IPS DF 6.9 (cell line): ENCODE results near the gene CD74.
A peak's percentile ranks its signal among the peaks of the same experiment; 100 is the strongest.

ENCODE experiments used
- DNase-seq: peaks from one replicate; pipeline ENCODE4 v3.0.0-alpha.2; 2013; ENCODE audit warnings: low read depth, low spot score
- H3K27ac ChIP-seq: one replicate; pipeline ENCODE4 v1.5.1; 2013; ENCODE audit warnings: low read length, control low read depth
- H3K27me3 ChIP-seq: 2 replicates; pipeline ENCODE4 v1.6.1; 2013; ENCODE audit warnings: mild to moderate bottlenecking, low read length; ENCODE audit not compliant: control insufficient read depth, insufficient read depth
- H3K36me3 ChIP-seq: 2 replicates; pipeline ENCODE4 v1.6.1; 2013; ENCODE audit warnings: low read length; ENCODE audit not compliant: control insufficient read depth, insufficient read depth
- H3K4me1 ChIP-seq: 2 replicates; pipeline ENCODE4 v1.6.1; 2013; ENCODE audit warnings: low read length; ENCODE audit not compliant: control insufficient read depth, insufficient read depth
- H3K4me3 ChIP-seq: 2 replicates; pipeline ENCODE4 v1.5.1; 2013; ENCODE audit warnings: mild to moderate bottlenecking, low read length
- H3K9me3 ChIP-seq: 2 replicates; pipeline ENCODE4 v1.6.1; 2013; ENCODE audit warnings: low read length, inconsistent platforms; ENCODE audit not compliant: control insufficient read depth, insufficient read depth
- WGBS: extraction: QIAGEN DNeasy Blood & Tissue Kit; methylation state at CpG from one replicate; pipeline ENCODE4 v1.1.7; 2013; ENCODE audit warnings: mixed read lengths, missing lambda C conversion rate; ENCODE audit not compliant: insufficient read length, insufficient coverage; 5-methylcytosine and 5-hydroxymethylcytosine counted together

The CD74 gene

DNA sequence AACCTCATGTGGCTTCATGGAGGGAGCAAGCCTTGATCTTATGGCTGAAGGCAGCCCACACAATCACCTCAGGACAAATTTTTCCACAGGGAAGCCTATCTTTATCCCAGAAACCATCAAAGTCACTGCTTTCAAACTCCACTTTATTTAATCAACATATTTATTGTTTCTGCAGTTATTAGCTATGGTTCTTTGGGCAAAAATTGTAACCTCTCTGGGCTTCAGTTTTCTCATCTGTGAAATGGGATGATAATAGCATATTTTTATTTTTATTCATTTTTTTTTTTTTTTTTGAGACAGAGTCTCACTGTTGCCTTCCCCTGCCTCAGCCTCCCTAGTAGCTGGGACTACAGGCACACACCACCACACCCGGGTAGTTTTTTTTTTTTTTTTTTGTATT lies 38.9 kb upstream of the CD74 start:
- Histone ChIP-seq H3K36me3 (peaks cover 17% of the 10 kb centered on the region; the same call in 1 of the 2 replicates), H3K9me3 (no peaks in the 10 kb centered on the region), H3K4me3 (no peak overlapping the region), H3K27ac (no peak overlapping the region), H3K27me3 (no peaks in the 10 kb centered on the region), H3K4me1 (peaks cover 2% of the 10 kb centered on the region; the same call in 1 of the 2 replicates)
- DNase-seq, result no peak
- WGBS, result no CpG with 5 or more reads among the region's 1 CpG

DNA sequence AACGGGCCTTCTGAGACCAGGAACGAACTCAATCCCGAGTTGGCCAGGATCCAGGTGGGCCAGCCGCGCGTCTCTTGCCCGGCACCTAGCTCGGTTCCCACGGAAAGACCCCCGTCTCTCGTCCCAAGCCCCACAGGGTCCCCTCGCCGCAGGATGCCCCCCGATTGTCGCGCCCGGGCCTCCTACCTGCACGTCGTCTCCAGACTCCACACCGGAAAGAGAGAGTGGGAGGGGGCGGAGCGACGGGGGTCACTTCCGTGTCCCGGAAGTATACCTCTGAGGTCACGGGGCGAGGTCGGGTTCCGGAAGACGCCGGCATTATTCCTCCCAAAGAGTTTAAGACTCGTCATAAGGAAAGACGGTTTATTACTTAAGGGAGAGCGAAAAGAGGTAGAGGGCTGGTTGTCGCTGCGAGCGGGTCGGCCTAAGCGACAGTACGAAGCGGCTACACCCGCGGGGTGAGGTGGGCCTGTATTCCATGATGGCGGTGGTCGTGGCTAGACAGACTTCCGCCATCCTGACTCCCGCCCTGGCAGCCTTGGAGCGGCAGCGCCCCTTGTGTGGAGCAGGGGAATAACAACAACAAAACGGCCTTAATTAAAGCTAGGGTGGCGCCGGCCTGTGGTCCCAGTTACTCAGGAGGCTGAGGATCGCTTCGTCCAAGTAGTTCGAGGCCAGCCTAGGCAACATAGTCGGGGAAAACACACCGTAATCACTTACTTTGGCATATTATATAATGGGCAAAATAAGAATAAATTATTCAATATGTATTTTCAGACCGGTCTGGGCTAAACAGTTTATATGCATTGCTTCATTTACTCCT lies 37.0 kb upstream of the CD74 start, which contains the start of gene RPS14:
TSS of gene RPS14 (minus strand) at position 223 of the 823 bp plus-strand sequence. CDS start 2,006 bp downstream, outside the sequence.
- Histone ChIP-seq H3K9me3 (no peaks in the 10 kb centered on the region), H3K4me1 (peaks cover 2% of the 10 kb centered on the region; the same call in 1 of the 2 replicates), H3K27me3 (no peaks in the 10 kb centered on the region), H3K4me3 (peak within 1 kb of the TSS; percentile 98), H3K36me3 (peaks cover 36% of the 10 kb centered on the region), H3K27ac (peak within 1 kb of the TSS; percentile 26)
- peak; percentile 86 for DNase-seq
- WGBS, result no CpG with 5 or more reads among the region's 58 CpGs

GRCh38 chr5:150448952-150449516 lies 36.3 kb upstream of the CD74 start:
- H3K36me3 ChIP-seq, result peaks cover 39% of the 10 kb centered on the region
- peak overlapping the region; percentile 26 for H3K27ac ChIP-seq

DNA sequence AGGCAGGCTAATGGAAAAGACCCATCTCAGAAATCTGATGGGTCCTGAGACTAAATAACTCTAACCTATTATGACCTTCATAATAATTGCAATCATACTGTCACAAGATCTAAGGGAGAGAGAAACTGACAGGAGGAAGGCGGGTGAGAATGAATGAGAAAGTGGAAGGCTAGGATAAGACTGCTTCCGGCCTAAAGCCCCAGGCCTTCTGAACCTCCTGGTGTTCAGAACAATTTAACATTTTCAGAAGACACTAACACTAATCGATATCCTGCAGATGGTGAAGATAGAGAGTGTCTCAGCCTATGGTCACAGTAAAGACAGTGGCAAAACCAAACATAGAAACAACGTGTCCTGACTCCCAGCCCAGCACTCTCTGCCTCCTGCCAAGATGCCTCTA lies 35.6 kb upstream of the CD74 start:
- H3K27ac ChIP-seq, result no peak overlapping the region
- peak overlapping the region; percentile 98; the same call in 1 of the 2 replicates for H3K4me3 ChIP-seq
- WGBS, result no CpG with 5 or more reads among the region's 4 CpGs
- no peaks in the 10 kb centered on the region for H3K9me3 ChIP-seq
- H3K36me3 ChIP-seq, result peaks cover 46% of the 10 kb centered on the region
- peaks cover 2% of the 10 kb centered on the region; the same call in 1 of the 2 replicates for H3K4me1 ChIP-seq
- H3K27me3 ChIP-seq, result no peaks in the 10 kb centered on the region
- no peak for DNase-seq

More at GRCh38 chr5:150448952-150449516, 36.3 kb upstream of the CD74 start:
- DNase-seq, result no peak
- Histone ChIP-seq H3K9me3 (no peaks in the 10 kb centered on the region), H3K27me3 (no peaks in the 10 kb centered on the region), H3K4me1 (peaks cover 2% of the 10 kb centered on the region; the same call in 1 of the 2 replicates), H3K4me3 (peak overlapping the region; percentile 98)
- no CpG with 5 or more reads among the region's 31 CpGs for WGBS

- H3K4me1 ChIP-seq, result peaks cover 2% of the 10 kb centered on the region; the same call in 1 of the 2 replicates
- peaks cover 47% of the 10 kb centered on the region for H3K36me3 ChIP-seq
- DNase-seq, result no peak
- no peak overlapping the region for H3K27ac ChIP-seq
- H3K9me3 ChIP-seq, result no peaks in the 10 kb centered on the region
- no peak overlapping the region for H3K4me3 ChIP-seq
- WGBS, result no CpG with 5 or more reads among the region's 6 CpGs
- no peaks in the 10 kb centered on the region for H3K27me3 ChIP-seq
Measured at GRCh38 chr5:150447188-150447587, 34.5 kb upstream of the CD74 start.

DNA sequence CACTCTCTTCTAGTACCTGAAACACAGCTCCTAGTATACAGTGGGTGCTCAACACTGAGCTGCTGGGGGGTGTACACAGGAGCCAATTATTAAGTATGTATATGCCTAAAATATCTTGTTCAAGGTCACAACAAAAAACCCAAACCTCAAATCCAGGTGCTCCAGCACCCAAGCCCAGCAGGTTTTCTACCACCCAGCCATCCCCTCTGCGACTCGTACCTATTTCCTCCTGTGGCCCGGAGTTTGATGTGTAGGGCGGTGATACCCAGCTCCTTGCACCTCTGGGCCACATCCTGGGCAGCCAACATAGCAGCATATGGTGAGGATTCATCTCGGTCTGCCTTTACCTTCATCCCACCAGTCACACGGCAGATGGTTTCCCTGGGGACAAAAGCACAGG lies 33.9 kb upstream of the CD74 start:
- no peak overlapping the region for H3K4me3 ChIP-seq
- H3K36me3 ChIP-seq, result peaks cover 47% of the 10 kb centered on the region
- peaks cover 3% of the 10 kb centered on the region; the same call in 1 of the 2 replicates for H3K4me1 ChIP-seq
- WGBS, result no CpG with 5 or more reads among the region's 6 CpGs
- no peaks in the 10 kb centered on the region for H3K27me3 ChIP-seq
- H3K9me3 ChIP-seq, result no peaks in the 10 kb centered on the region
- no peak for DNase-seq
- H3K27ac ChIP-seq, result no peak overlapping the region

GRCh38 chr5:150446088-150446487 lies 33.4 kb upstream of the CD74 start:
- peaks cover 47% of the 10 kb centered on the region for H3K36me3 ChIP-seq
- no peaks in the 10 kb centered on the region for H3K27me3 ChIP-seq
- no peak overlapping the region for H3K27ac ChIP-seq
- peaks cover 4% of the 10 kb centered on the region for H3K4me1 ChIP-seq
- no peak overlapping the region for H3K4me3 ChIP-seq
- no peak for DNase-seq
- H3K9me3 ChIP-seq, result no peaks in the 10 kb centered on the region
- WGBS, result no CpG with 5 or more reads among the region's 2 CpGs

DNA sequence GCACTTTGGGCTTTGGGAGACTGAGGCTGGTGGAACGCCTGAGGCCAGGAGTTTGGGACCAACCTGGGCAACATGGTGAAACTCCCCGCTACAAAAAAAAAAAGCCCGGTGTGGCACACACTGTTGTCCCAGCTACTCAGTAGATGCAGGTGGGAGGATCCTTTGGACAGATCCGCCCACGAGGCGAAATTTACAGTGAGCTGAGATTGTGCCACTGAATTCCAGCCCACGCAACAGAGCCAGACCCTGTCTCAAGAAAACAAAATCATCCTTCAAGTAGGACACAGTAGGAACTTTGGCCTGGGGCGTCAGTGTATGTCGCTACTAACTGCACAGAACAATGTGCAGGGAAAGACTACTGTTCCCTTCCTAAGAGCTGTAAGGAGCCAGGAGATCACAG lies 32.1 kb upstream of the CD74 start:
- H3K4me3 ChIP-seq, result no peak overlapping the region
- H3K4me1 ChIP-seq, result peaks cover 6% of the 10 kb centered on the region
- H3K9me3 ChIP-seq, result no peaks in the 10 kb centered on the region
- H3K27ac ChIP-seq, result no peak overlapping the region
- no CpG with 5 or more reads among the region's 9 CpGs for WGBS
- no peaks in the 10 kb centered on the region for H3K27me3 ChIP-seq
- no peak for DNase-seq
- H3K36me3 ChIP-seq, result peaks cover 47% of the 10 kb centered on the region

DNA sequence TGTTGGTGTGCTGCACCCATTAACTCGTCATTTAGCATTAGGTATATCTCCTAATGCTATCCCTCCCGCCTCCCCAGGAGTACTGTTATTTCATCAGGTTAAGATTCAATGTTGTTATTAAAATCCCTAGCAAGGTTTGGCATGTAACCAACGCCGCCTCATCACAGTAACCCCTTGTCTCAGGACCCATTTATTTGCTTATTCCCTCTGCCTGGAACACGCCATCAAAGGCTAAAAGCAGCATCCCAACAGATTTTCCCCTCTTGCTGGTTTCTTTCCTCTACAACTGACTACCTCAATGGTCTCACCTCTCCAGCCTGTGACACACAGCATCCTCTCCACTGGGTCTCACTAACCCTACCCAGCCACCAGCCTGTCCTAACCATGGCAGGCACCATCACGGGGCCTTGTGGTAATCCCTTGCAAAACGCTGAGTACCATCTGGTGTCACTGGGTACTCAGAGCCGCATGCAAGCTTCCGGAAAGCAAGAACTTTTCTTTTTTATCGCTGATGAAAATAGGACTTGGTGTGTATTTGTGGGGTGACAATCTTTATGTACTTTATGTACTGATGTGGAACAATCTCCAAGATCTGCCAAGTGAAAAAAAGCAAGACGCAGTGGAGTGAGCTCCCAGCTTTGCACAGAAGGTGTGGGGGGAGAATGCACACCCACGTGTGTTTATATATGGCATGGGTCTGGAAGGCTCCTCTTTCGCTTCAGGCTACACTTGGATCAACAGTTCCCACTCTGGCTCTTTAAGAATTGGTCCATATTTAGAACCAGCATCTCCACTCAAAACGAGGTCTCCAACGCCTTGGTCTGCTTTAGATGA lies 30.7 kb upstream of the CD74 start:
- Histone ChIP-seq H3K9me3 (no peaks in the 10 kb centered on the region), H3K36me3 (peaks cover 44% of the 10 kb centered on the region), H3K27ac (no peak overlapping the region), H3K4me3 (no peak overlapping the region), H3K4me1 (peaks cover 6% of the 10 kb centered on the region), H3K27me3 (no peaks in the 10 kb centered on the region)
- no peak for DNase-seq
- no CpG with 5 or more reads among the region's 15 CpGs for WGBS

- no CpG with 5 or more reads among the region's 6 CpGs for WGBS
- peaks cover 41% of the 10 kb centered on the region for H3K36me3 ChIP-seq
- H3K27ac ChIP-seq, result no peak overlapping the region
Measured at GRCh38 chr5:150442699-150443080, 30.0 kb upstream of the CD74 start.

More at GRCh38 chr5:150442699-150443080, 30.0 kb upstream of the CD74 start:
- H3K4me3 ChIP-seq, result no peak overlapping the region
- DNase-seq, result no peak
- H3K4me1 ChIP-seq, result peaks cover 4% of the 10 kb centered on the region
- no peaks in the 10 kb centered on the region for H3K9me3 ChIP-seq
- no peaks in the 10 kb centered on the region for H3K27me3 ChIP-seq
